GM18517 (cell line): ENCODE data around the gene DEFB123.
"Not testable (repeated sequence)": the region's sequence is repeated elsewhere in the genome, so short reads cannot be mapped to it uniquely, and the experiment has no call there.

ENCODE experiments used
- ATAC-seq: cut with Tn5 transposase; IDR thresholded peaks from one replicate; pipeline ENCODE4 v1.9.1; 2021; ENCODE audit warnings: mild to moderate bottlenecking, moderate library complexity; ENCODE audit not compliant: unreplicated experiment

The DEFB123 gene, protein sequence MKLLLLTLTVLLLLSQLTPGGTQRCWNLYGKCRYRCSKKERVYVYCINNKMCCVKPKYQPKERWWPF

DNA sequence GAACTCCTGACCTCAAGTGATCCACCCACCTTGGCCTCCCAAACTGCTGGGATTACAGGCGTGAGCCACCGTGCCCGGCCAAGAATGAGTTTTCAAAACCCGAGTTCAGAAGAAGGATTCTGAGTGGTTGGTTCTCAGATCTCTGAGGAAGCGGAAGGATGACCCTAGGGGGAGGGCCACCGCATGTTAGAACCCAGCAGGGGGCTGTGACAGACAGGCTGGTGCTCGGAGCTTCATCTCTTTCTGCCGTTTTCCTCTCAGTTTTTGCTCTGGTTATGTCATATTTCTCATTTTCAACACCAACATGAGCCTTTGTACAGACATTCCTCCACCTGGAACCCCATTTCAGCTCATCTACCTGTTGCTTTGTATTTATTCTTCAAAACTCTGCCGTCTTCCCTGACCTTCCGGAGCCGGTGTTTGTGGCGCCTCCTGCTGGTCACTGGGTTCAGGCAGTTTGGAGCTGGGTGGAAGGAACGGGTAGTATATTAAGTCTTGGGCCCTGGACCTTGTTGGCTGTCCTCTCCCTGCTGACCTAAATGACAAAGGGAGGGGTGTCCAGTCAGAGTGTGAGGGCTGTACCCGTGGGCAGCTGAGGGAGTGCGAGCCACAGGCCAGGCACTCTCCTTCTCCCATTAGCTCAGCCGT is at the start of gene DEFB123:
DEFB123 (plus strand) TSS at position 621 of the 648 bp plus-strand sequence. CDS start 67 bp downstream, outside the sequence.
- ATAC-seq: no peak

DNA sequence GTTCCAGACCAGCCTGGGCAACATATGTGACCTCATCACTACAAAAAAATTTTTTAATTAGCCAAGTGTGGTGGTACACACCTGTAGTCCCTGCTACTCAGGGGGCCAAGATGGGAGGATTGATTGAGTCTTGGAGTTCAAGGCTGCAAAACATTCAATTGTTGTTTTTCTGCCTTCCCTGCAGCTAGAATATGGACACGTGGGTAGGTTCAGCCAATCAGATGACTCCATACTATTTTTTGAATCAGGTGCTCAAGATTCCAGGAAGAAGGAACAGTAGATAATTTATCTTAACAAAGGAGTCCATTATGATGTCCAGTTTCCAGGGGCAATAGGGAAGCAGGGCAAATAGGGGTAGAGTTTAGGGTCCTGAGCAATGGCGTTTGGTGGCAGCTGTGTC is 47.6 kb upstream of the DEFB123 start:
- no peak for ATAC-seq

DNA sequence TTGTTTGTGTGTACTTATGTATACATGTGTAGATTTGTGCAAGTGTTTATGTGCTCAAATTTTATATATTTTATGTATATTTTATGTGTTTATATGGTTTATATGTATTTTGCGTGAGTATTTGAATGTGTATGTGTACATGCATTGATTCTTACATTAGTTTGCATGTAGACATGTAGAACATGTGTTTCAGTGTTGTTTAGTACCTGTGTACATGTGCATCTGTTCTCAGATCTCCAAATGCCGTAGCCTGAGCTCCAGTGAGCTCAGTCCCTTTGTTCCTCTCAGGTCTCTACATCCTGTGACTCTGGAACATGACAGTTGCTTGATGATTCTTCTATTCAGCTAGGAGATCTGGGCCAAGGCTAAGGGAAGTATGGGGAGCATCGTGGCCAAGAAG is 45.5 kb upstream of the DEFB123 start:
- no peak for ATAC-seq

DNA sequence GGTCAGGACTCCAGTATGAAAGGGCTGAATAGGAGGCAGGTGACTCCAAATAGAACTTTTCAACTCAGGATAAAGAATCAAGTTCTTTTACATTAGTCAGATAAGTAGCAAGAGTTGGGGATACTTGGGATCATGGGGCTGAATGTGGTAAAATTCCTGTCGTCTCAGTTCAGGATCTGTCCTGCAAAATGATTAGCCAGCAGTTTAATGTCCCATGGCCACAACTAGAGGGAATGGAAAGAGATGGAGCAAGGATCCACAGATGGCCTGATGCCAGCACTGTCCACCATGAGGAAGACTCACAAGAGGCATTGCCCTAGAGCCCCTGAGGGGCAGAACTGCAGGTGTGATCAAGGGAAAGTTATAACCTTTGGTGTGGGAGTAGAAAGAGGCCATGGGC is 36.5 kb upstream of the DEFB123 start:
- no peak for ATAC-seq

DNA sequence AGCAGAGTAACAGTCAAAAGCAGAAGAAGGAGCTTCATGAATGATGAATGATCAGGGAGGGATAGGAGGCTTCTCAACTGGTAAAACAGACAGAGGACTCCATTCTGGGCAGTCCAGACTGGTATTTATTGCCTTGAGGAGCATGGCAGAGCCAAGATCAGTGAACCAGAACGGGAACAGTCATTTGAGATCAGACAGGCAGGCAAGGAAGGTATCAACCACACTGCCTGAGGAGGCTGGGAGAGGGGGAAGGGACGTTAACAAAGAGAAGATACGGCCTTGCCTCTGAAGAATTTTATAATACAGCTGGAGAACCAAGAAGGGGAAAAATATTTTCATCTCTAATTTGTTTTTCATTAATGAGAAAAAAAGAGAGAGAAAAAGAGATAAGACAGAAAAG is 34.3 kb upstream of the DEFB123 start, which contains the start of gene DEFB121:
DEFB121 (minus strand) TSS at position 101 of the 400 bp plus-strand sequence; CDS start at position 38, 63 bp downstream.
- ATAC-seq: no peak

DNA sequence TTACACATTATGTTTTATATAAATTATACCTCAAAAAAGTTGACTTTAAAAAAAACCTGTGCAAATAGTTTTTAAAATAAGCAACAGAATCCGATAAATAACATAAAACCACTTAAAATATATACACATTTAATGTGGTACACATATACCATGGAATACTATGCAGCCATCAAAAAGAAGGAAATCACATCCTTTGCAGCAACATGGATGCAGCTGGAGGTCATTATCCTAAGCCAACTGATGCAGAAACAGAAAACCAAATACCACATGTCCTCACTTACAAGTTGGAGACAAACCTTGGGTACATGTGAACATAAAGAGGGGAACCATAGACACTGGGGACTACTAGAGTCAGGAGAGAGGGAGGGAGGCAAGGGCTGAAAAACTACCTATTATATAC is 30.4 kb upstream of the DEFB123 start:
- ATAC-seq: no peak

DNA sequence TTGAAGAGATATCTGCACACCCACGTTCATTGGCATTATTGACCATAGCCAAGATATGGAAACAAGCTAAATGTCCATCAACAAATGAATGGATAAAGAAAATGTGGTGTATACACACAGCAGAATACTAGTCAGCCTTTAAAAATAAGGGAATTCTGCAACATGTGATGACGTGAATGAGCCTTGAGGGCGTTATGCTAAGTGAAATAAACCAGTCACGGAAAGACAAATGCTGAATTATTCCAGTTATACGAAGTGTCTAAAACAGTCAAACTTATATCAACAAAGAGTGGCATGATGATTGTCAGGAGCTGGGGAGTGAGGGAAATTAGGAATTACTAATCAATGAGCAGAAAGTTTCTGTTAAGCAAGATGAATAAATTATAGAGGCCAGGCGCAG is 26.1 kb upstream of the DEFB123 start:
- no peak for ATAC-seq

DNA sequence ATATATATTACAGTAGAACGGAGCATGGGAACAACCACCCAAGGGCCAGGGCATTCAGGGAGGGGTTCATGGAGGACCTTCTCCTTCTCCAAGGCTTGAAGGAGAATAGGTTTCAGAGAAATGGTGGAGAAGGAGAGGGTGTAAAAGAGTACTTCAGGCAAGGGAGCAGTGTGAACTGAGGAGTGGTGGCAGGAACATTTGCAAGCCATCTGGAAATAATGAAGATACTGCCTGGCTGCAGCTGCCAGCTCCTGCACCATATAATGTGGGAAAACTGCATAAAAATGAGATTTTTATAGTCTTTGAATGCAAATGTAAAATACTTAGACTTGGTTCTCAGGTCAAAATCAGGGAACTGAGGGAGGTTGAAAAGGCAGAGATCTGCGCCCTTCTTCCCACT is 24.8 kb upstream of the DEFB123 start:
- no peak for ATAC-seq

DNA sequence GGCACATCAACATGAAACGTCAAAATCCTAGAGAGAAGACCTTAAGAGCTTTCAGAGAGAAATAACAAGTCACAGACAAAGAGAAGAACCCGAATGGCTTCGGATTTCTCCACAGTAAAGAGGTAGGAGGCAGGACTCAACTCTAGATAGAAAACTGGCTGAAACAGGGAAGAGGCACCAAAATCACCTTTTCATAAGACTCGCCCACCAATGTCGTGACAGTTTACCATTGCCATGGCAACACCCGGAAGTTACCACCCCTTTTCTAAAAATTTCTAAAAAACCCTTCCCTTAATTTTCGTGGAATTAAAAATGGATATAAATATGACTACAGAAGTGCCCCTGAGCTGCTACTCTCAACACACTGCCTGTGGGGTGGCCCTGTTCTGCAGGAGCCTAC is 22.1 kb upstream of the DEFB123 start:
- no peak for ATAC-seq

DNA sequence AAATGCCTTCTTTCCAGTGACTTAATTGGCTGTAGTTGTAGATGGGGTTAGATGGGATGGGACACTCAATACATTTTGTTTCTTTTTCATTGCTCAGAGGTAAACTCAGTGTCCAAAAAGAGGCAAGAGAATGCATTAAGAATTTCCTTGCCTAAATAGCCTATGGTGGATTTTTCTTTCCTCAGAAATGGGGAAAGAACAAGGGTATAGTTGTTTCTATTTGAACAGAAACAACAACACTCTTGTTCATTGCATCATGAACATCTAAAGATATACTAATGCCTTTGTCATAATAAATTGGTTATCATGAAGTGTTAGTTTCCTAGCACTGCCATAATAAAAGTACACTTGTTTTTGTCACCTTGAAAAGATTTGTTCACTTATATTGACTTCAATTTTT is 14.6 kb upstream of the DEFB123 start:
- no peak for ATAC-seq

DNA sequence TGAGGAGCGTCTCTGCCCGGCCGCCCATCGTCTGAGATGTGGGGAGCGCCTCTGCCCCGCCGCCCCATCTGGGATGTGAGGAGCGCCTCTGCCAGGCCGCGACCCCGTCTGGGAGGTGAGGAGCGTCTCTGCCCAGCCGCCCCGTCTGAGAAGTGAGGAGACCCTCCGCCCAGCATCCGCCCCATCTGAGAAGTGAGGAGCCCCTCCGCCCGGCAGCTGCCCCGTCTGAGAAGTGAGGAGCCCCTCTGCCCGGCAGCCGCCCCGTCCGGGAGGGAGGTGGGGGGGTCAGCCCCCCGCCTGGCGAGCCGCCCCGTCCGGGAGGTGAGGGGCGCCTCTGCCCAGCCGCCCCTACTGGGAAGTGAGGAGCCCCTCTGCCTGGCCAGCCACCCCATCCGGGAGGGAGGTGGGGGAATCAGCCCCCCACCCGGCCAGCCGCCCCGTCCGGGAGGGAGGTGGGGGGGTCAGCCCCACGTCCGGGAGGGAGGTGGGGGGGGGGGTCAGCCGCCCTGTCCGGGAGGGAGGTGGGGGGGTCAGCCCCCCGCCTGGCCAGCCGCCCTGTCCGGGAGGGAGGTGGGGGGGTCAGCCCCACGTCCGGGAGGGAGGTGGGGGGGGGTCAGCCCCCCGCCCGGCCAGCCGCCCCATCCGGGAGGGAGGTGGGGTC is 13.4 kb upstream of the DEFB123 start:
- not testable (repeated sequence) for ATAC-seq

DNA sequence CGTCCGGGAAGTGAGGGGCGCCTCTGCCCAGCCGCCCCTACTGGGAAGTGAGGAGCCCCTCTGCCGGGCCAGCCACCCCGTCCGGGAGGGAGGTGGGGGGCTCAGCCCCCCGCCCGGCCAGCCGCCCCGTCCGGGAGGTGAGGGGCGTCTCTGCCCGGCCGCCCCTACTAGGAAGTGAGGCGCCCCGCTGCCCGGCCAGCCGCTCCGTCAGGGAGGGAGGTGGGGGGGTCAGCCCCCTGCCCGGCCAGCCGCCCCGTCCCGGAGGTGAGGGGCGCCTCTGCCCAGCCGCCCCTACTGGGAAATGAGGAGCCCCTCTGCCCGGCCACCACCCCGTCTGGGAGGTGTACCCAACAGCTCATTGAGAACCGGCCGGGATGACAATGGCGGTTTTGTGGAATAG is 12.9 kb upstream of the DEFB123 start:
- not testable (repeated sequence) for ATAC-seq

DNA sequence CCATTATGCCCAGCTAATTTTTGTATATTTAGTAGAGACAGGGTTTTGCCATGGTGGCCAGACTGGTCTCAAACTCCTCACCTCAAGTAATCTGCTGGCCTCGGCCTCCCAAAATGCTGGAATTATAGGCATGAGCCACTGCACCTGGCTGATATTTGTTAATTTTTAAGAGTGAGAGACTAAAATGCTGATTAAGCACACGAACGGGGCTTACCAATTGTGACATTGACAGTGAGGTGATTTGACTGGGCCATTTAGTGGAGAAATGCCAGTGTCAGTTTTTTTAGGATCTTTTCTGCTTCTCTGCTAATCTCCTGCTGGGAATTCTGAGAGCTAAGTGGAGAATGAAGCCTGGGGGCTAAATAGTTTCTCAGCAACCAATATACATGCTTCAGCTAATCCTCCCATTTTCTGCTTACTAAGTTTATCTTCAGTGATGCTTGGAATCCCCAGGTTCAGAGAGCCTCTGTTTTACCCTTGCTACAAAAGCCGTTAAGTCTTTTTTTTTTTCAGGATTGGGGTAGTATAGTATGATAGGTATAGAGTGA is 9.8 kb upstream of the DEFB123 start:
- ATAC-seq: no peak

DNA sequence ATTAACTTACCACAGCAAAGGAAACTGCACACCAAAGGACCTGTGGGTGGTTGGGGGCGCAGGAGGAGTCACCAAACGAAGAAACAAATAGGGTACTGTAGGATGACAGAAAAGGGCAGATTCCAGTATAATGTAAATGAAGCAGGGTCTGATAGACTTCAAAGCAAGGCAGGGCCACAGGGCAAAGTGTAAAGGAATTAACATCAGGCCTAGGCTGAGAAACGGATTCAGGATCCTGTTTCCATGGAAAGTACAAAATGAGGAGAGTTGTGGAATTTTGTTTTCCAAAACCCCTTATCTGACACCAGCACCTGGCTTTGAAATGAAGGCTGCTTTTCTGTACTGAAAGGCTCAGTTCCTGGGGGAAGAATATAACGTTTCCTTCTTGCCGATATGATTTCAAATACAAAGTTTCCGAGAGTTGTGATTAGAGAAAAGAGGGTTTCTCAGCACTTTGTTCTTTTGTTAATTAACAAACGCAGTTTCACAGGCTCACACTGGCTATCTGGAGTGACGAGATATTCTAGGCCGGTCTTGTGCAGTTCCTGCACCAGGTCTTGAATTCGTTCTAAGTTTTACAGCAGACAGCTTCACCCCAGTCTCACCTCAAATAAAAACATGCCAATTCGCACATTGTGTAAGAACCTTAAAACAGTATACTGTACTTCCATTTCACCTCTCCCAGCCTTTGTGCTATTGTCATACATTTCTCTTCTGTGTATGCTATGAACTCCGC is 5.8 kb downstream of the DEFB123 start:
- ATAC-seq: no peak

DNA sequence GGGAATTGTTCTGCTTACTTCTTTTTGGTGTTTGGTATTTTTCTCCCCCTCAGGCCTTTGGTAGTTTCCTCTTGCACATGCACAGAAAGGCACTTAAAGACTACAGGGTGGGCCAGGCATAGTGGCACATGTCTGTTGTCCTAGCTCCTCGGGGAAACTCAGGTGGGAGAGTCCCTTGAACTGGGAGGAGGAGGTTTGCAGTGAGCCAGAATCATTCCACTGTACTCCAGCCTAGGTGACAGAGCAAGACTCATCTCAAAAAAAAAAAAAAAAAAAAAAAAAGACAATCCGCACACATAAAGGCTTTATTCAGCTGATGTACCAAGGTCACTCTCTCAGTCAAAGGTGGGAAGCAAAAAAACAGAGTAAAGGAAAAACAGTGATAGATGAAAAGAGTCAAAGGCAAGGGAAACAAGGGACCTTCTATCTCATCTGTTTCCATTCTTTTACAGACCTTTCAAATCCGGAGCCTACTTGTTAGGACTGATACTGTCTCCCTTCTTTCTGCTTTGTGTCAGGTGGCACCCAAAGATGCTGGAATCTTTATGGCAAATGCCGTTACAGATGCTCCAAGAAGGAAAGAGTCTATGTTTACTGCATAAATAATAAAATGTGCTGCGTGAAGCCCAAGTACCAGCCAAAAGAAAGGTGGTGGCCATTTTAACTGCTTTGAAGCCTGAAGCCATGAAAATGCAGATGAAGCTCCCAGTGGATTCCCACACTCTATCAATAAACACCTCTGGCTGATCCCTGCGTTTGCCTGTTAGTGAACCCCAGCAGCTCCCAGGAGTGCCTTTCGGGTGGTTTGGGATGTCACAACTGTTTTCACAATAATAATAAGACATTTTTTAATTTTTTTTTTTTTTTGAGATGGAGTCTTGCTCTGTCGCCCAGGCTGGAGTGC is 9.3 kb downstream of the DEFB123 start:
- ATAC-seq: no peak

DNA sequence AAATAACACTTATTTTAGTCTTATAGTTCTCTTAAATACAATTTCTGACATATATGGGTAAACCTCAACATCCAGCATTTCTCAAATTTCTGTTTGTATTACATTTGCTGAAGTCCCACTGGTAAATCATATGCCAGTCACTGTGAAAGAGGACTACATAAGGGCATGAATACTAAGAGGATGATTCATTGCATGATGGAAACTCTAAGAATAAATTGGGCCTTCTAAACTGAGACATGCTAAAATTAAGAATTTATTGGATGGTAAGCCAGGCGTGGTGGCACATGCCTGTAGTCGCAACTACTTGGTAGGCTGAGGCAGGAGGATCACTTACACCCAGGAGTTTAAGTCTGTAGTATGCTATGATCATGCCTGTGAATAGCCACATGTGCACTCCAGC is 12.1 kb downstream of the DEFB123 start:
- ATAC-seq: no peak

DNA sequence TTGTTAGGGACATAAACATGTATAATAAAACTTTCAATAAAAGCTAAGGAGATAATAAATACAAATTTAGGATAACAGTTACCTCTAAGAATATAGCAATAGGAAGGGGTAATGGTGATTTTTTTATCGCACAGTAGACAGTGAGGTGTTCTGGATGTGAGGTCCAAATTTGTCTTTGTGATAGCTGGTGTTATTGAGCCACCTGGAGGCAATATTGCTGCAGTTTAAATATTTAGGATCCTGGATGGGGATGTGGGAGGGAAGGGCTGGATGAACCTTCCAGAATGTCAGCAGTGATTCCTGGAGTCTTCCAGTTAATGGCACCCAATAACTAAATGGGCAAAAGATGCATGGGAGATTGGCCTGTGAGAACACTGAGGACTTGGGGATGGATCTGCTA is 13.9 kb downstream of the DEFB123 start:
- ATAC-seq: no peak

DNA sequence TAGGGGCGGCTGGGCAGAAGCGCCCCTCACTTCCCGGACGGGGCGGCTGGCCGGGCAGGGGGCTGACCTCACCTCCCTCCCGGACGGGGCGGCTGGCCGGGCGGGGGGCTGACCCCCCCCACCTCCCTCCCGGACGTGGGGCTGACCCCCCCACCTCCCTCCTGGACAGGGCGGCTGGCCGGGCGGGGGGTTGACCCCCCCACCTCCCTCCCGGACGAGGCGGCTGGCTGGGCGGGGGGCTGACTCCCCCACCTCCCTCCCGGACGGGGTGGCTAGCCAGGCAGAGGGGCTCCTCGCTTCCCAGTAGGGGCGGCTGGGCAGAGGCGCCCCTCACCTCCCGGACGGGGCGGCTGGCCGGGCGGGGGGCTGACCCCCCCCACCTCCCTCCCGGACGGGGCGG is 30.5 kb downstream of the DEFB123 start:
- not testable (repeated sequence) for ATAC-seq

DNA sequence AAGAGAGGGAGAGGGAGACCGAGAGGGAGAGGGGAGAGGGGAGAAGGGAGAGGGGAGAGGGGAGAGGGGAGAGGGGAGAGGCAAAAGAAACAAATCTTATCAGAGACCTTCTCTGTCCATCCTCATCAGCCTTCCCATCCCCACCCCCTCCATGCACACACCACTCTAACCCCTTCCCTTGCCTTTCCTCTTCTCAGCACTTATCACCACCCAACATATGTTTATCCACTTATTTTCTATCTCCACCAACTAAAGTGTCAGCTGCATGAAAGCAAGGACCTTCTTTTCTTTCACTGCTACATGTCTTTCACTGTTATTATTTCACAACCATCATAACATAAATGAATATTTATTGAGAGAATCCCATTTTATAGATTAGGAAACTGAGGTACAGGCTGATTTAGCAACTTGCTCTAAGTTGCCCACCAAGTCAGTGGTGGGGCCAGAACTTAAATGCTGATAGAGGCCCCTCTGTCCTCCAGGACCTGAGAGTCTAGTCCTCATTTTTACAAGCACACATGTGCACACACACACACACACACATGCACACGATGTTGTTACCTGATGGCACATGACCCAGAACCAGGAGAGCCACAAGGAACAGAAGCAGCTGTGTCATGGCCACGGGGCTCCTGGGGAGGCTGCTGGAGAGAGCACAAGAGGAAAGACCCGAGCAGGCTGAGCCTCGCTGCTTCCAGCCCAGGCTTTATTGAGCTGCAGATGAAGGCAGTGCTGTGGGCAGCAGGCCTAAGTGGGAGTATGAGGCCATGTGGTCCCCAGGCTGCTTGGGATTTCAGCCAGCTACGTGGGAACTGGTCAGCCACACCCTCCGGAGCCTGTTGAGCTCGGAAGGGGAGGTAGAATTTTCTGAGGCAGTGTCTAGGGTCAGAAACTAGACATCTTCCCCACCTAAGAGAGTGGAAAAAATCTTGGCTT is 32.2 kb downstream of the DEFB123 start:
- ATAC-seq: no peak
